HG02763 (cell line): ENCODE data around the gene SASH3.
A peak's percentile ranks its signal among the peaks of the same experiment; 100 is the strongest.

ENCODE experiments used
- ATAC-seq: cut with Tn5 transposase; IDR thresholded peaks from one replicate; pipeline ENCODE4 v1.9.1; 2021; ENCODE audit warnings: mild to moderate bottlenecking, moderate library complexity; ENCODE audit not compliant: unreplicated experiment

The SASH3 gene

GRCh38 chrX:129759576-129760061, 20.1 kb upstream of the SASH3 start:
- ATAC-seq: no peak

GRCh38 chrX:129760155-129760554, 19.6 kb upstream of the SASH3 start:
- ATAC-seq: no peak

- ATAC-seq: no peak
Observed at GRCh38 chrX:129760981-129761380, 18.8 kb upstream of the SASH3 start.

- ATAC-seq: no peak
Observed at GRCh38 chrX:129761596-129761995, 18.2 kb upstream of the SASH3 start.

- ATAC-seq: no peak
Observed at GRCh38 chrX:129762448-129762847, 17.3 kb upstream of the SASH3 start.

- ATAC-seq: no peak
Observed at GRCh38 chrX:129763666-129764065, 16.1 kb upstream of the SASH3 start.

- no peak for ATAC-seq
Observed at GRCh38 chrX:129768186-129768585, 11.6 kb upstream of the SASH3 start.

- no peak for ATAC-seq
Observed at GRCh38 chrX:129768586-129769466, 10.9 kb upstream of the SASH3 start.

- peak; percentile 38 for ATAC-seq
Observed at GRCh38 chrX:129769467-129770154, 10.1 kb upstream of the SASH3 start.

GRCh38 chrX:129771266-129771995, 8.3 kb upstream of the SASH3 start:
- ATAC-seq: no peak

- ATAC-seq: peak; percentile 75
Observed at GRCh38 chrX:129772796-129773431, 6.8 kb upstream of the SASH3 start.

- no peak for ATAC-seq
Observed at GRCh38 chrX:129773649-129774458, 5.9 kb upstream of the SASH3 start.

GRCh38 chrX:129777218-129778030, 2.3 kb upstream of the SASH3 start:
- peak; percentile 29 for ATAC-seq

GRCh38 chrX:129779086-129779672, 570 bp upstream of the SASH3 start:
- no peak for ATAC-seq

- ATAC-seq: no peak
Observed at GRCh38 chrX:129780441-129781105, 824 bp downstream of the SASH3 start.

GRCh38 chrX:129781134-129781672, 1.5 kb downstream of the SASH3 start:
- ATAC-seq: peak; percentile 63

- no peak for ATAC-seq
Observed at GRCh38 chrX:129781680-129782495, 2.1 kb downstream of the SASH3 start.
